Peyer's patch (tissue), 4 donors: Measurements from ENCODE around the gene PBX2. TPM values are rescaled to one million over a fixed set of nuclear protein-coding genes. Genes with fewer than 3 reads are reported as not detected.

Source experiments
- DNase-seq, 3 donors: peaks; one replicate each; pipeline ENCODE4 v3.0.0-alpha.2; 2017 to 2019
- H3K27ac ChIP-seq, 4 donors: fragments of 200-600 bp; sonication (generic); one replicate each; pipeline ENCODE4 v1.5.1; 2016 to 2019
- H3K27me3 ChIP-seq, 2 donors: fragments of 200-600 bp; sonication (generic); one replicate each; pipeline ENCODE4 v1.5.1; 2019
- H3K36me3 ChIP-seq, 3 donors: fragments of 200-600 bp; sonication (generic); one replicate each; pipeline ENCODE4 v1.5.1; 2016 to 2019
- H3K4me1 ChIP-seq, 4 donors: fragments of 200-600 bp; sonication (generic); one replicate each; pipeline ENCODE4 v1.5.1; 2016 to 2019
- H3K4me3 ChIP-seq, 4 donors: fragments of 200-600 bp; sonication (generic); 1 replicate in 3 of 4; 2 replicates in 1 of 4; pipeline ENCODE4 v1.5.1; 2016 to 2019; ENCODE audit warnings: mild to moderate bottlenecking in 1 of 4
- H3K9me3 ChIP-seq, 4 donors: fragments of 200-600 bp; sonication (generic); one replicate each; pipeline ENCODE4 v1.5.1; 2016 to 2019; ENCODE audit warnings: mild to moderate bottlenecking in 1 of 4
- POLR2A ChIP-seq, 2 donors: fragments of 450-650 bp; IDR thresholded peaks; one replicate each; pipeline ENCODE4 v1.5.1; 2017; ENCODE audit warnings: antibody characterized with exemption in 2 of 2, mild to moderate bottlenecking in 2 of 2, moderate library complexity in 2 of 2
- total RNA-seq, 4 donors: library from RNA; depleted of rRNA; stranded (reverse); fragments of >200 nt; gene quantifications; one replicate each; pipeline ENCODE4 v1.1.0, GENCODE V29; 2016
- TF ChIP-seq, protein P1 (sequence below), 6 experiments: fragments of 450-650 bp in 4 of 6; fragments of 200-600 bp in 2 of 6; sonication (generic) in 1 of 6; IDR thresholded peaks; one replicate each; pipeline ENCODE4 v1.5.1; 2017 to 2019; ENCODE audit warnings: antibody characterized with exemption in 6 of 6, mild to moderate bottlenecking in 3 of 6, moderate library complexity in 1 of 6

The PBX2 gene
- total RNA-seq, 4 donors from 2014 or later: 33.3 to 74.3 (median 64.4) TPM

DNA sequence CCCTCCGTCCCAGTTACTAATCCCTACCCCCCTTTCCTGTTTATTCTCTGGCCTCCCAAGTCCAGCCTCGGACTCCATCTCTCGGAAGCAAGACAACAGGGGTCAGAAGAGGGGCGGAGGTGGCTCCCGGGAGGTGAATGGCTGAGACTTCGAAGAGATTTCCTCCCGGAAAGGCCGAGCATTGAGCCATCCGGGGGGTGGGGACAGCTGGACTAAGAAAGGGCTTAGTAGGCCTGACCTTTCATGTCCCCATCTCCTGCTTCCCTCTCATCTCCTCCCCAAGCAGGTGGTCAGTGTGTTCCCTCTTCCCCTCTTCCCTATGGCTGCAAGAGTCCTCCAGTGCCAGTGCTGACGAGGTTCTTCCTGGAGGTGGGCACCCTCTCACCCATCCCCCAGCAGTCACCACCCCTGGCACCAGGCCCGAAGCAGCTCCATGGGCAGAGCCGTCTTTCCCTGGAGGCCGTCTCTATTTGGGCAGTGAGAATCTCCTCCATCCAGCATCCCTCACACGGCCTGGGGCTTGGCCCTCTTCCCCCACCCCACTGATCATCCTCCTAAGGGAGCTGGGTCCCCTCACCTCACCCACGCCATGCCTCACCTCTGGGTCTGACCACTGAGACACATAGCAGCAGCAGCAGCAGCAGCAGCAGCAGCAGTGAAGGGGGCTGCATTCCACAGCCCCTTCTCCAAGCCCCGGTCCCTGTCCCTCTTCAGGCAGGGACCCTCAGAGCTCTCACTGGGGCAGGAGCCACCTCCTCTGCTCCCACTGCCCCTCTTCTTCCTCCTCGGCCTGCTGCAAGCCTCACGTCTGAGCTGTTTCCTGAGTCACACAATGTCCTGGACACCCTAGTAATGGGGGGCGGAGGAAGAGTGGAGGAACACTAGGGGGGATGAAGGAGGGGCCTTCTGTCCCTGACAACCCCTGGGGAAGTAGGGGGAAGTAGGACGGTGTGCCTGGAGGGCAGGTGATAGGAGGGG lies 33.5 kb upstream of the PBX2 start, which contains the start of gene NOTCH4:
Gene NOTCH4 (minus strand): TSS at position 810 of the 978 bp plus-strand sequence. CDS start 139 bp downstream, at position 671.
- Histone ChIP-seq H3K36me3 (no peaks in the 10 kb centered on the region), H3K9me3 (no peaks in the 10 kb centered on the region), H3K4me3 (peak within 1 kb of the TSS in 1 of 4 donors; percentile 3), H3K27me3 (no peaks in the 10 kb centered on the region), H3K27ac (peak within 1 kb of the TSS; percentile 3 to 63 (median 22)), H3K4me1 (peaks cover 0 to 7% (median 0%) of the 10 kb centered on the region in 4 donors)
- TF ChIP-seq, protein P1, sequence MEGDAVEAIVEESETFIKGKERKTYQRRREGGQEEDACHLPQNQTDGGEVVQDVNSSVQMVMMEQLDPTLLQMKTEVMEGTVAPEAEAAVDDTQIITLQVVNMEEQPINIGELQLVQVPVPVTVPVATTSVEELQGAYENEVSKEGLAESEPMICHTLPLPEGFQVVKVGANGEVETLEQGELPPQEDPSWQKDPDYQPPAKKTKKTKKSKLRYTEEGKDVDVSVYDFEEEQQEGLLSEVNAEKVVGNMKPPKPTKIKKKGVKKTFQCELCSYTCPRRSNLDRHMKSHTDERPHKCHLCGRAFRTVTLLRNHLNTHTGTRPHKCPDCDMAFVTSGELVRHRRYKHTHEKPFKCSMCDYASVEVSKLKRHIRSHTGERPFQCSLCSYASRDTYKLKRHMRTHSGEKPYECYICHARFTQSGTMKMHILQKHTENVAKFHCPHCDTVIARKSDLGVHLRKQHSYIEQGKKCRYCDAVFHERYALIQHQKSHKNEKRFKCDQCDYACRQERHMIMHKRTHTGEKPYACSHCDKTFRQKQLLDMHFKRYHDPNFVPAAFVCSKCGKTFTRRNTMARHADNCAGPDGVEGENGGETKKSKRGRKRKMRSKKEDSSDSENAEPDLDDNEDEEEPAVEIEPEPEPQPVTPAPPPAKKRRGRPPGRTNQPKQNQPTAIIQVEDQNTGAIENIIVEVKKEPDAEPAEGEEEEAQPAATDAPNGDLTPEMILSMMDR (IDR thresholded peaks at IDR 0.05): no peak
- TF ChIP-seq POLR2A (IDR thresholded peaks at IDR 0.05): no peak
- DNase-seq: no peak

DNA sequence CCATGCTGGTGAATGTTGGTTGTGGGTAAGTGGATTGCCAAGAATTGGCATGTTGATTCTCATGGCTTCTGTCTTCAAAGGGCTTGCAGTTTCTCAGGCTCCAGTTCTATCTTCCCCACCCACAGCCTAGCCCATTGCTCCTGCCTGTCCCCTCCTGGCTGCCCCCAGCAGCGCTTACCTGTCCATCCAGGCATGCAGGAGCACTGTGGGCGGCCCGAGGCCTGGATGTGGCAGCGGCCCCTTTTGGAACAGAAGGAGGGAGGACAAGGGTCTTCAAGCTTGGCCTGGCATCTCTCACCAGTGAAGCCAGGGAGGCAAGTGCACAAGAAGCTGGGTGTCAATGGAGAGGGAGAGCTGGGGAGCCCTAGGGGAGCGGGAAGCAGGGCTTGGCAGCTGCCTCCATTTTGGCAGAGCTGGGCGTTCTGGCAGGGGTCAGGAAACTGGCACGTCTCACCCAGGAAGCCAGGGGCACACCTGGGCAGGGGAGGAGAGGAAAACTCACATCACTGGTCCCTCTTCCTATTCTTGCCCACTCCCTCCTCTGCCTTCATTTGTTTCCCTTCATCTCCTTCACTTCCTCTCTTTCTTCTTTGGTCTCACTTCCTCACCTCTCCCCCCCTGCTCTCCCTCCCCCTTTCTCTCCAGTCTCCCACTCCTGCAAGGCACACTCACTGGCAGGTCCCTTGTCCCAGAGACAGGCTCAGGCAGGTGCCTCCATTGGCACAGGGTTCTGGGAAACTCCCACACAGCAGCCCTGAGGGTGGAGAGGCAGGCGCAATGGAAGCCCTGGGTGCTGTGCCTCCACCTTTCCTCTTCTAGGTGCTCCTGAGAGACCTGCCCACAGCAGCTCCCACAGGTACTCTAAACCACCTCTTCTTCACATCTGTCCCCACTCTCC lies 32.6 kb upstream of the PBX2 start:
- H3K4me1 ChIP-seq: peaks cover 0 to 7% (median 0%) of the 10 kb centered on the region in 4 donors
- no peaks in the 10 kb centered on the region for H3K27me3 ChIP-seq
- DNase-seq: peak in 1 of 3 donors; percentile 37
- TF ChIP-seq, protein P1 (IDR thresholded peaks at IDR 0.05): no peak
- no peak for TF ChIP-seq POLR2A (IDR thresholded peaks at IDR 0.05)
- H3K27ac ChIP-seq: no peak overlapping the region
- H3K36me3 ChIP-seq: no peaks in the 10 kb centered on the region
- no peaks in the 10 kb centered on the region for H3K9me3 ChIP-seq
- H3K4me3 ChIP-seq: no peak overlapping the region

DNA sequence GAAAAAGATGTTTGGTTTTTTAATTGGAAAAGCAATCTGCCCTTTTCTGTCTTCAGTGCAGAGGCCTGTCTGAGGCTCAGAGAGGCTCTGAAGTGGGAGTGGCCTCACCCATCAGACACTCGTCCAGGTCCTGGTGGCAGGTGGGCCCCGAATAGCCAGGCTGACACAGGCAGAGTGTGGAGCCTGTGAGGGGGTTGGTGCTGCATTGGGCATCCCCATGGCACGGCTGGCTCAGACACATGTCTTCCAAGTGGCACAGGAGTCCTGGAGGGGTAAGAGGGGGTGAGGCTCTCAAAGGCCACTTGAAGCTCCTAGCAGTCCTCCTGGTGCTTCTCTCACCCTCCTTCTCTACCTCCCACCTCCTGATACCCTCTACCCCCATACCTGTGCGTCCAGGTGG lies 30.0 kb upstream of the PBX2 start:
- TF ChIP-seq, protein P1 (IDR thresholded peaks at IDR 0.05): no peak
- TF ChIP-seq POLR2A (IDR thresholded peaks at IDR 0.05): no peak
- DNase-seq: no peak
- peaks cover 0 to 7% (median 0%) of the 10 kb centered on the region in 4 donors for H3K4me1 ChIP-seq
- no peaks in the 10 kb centered on the region for H3K27me3 ChIP-seq
- no peaks in the 10 kb centered on the region for H3K9me3 ChIP-seq
- no peak overlapping the region for H3K27ac ChIP-seq
- H3K4me3 ChIP-seq: no peak overlapping the region
- no peaks in the 10 kb centered on the region for H3K36me3 ChIP-seq

DNA sequence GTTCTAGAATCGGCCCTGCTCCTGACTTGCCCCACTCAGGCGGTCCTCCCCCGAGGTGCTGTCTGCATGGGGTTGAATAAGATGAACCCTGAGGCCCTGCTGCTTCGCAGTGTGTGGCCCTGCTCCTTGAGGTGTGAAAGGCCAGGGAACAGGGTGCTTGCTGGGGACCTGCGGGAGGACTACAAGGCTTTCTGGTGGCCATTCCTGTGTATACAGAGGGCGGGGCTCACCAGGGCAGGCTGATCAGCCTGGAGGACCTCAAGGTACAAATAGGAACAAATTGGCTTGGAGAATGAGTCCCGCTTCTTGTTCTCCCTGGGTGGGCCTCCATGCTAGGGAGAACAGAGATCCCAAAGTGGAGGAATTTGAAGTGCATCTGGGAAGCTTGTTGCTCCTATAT lies 28.2 kb upstream of the PBX2 start:
- H3K27me3 ChIP-seq: no peaks in the 10 kb centered on the region
- no peak for TF ChIP-seq POLR2A (IDR thresholded peaks at IDR 0.05)
- TF ChIP-seq, protein P1 (IDR thresholded peaks at IDR 0.05): no peak
- DNase-seq: no peak
- no peak overlapping the region for H3K4me3 ChIP-seq
- peaks cover 0 to 7% (median 0%) of the 10 kb centered on the region in 4 donors for H3K4me1 ChIP-seq
- no peaks in the 10 kb centered on the region for H3K36me3 ChIP-seq
- no peaks in the 10 kb centered on the region for H3K9me3 ChIP-seq
- no peak overlapping the region for H3K27ac ChIP-seq

DNA sequence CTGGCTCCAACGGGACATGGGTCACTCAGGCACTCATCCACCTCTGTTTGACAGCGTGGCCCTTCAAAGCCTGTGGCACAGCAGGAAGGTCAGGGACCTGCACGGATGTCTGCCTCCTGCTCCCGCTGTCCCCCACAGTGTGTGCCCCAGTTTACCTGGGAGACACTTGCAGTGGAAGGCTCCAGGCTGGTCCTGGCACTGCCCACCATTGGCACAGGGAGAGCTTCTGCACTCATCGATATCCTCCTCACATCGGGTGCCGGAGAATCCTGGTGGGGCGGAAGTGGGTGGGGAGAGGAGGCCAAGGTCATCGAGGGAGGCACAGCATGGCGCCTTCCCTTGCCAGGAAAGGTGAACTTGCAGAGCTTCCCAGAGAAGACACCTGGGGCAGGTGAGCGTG lies 27.0 kb upstream of the PBX2 start:
- Histone ChIP-seq H3K27me3 (no peaks in the 10 kb centered on the region), H3K36me3 (no peaks in the 10 kb centered on the region)

More for the DNA sequence above, 27.0 kb upstream of the PBX2 start:
- H3K9me3 ChIP-seq: no peaks in the 10 kb centered on the region
- no peak for DNase-seq
- no peak for TF ChIP-seq POLR2A (IDR thresholded peaks at IDR 0.05)
- TF ChIP-seq, protein P1 (IDR thresholded peaks at IDR 0.05): no peak
- H3K4me3 ChIP-seq: no peak overlapping the region
- no peak overlapping the region for H3K27ac ChIP-seq
- peaks cover 0 to 2% (median 0%) of the 10 kb centered on the region in 4 donors for H3K4me1 ChIP-seq
